HCT116 (cell line): ENCODE data around the gene TMEM239. TPM values are rescaled to one million over a fixed set of nuclear protein-coding genes. Genes with fewer than 3 reads are reported as not detected.
A peak's percentile ranks its signal among the peaks of the same experiment; 100 is the strongest.

Source experiments
- ATAC-seq: fragments of 200-7000 bp; cut with Tn5 transposase; 2 replicates; pipeline ENCODE4 v1.9.1; 2020; ENCODE audit warnings: mild to moderate bottlenecking, moderate library complexity
- BruUV-seq: library from RNA; stranded (reverse); fragments of 400-500 nt; replicated peaks from 2 replicates; lab custom pipeline; 2021; lab: Mats Ljungman, UMichigan
- CTCF ChIA-PET: fragments of 300-600 bp; sonication (Branson Sonifier 250); formaldehyde crosslinking; loops from one replicate; lab custom pipeline; 2021; ENCODE audit warnings: antibody characterized with exemption; lab: Charles Lee
- POLR2A ChIA-PET: fragments of 300-600, 350-600 bp; sonication (Branson Sonifier 250); formaldehyde crosslinking; loops from one replicate; lab custom pipeline; 2021; ENCODE audit warnings: antibody characterized with exemption; lab: Charles Lee
- RAD21 ChIA-PET, 2 experiments: fragments of 300-600 bp; sonication (Branson Sonifier 250); formaldehyde crosslinking; loops; one replicate each; lab custom pipeline; 2023; ENCODE audit warnings: low total read pairs in 2 of 2; ENCODE audit not compliant: uncharacterized antibody in 2 of 2, unreplicated experiment in 2 of 2, low non-redundant PET in 1 of 2; lab: Charles Lee
- DNase-seq: peaks from one replicate; pipeline ENCODE4 v3.0.0-alpha.2; 2010; ENCODE audit warnings: low read depth, low spot score
- H2AFZ ChIP-seq: fragments of 200-600 bp; shearing (Covaris generic), sonication (generic); 2 replicates; pipeline ENCODE4 v1.6.1; 2017; ENCODE audit warnings: low read depth, mixed run types, mixed read lengths, antibody characterized with exemption, low read length; ENCODE audit not compliant: poor library complexity, severe bottlenecking
- H3K27ac ChIP-seq: 2 replicates; pipeline ENCODE4 v1.5.1; 2012; ENCODE audit warnings: low read depth, low read length
- H3K27me3 ChIP-seq: fragments of 200-600 bp; sonication (generic); 2 replicates; pipeline ENCODE4 v1.6.1; 2016; ENCODE audit warnings: mixed run types, low read length, mixed read lengths; ENCODE audit not compliant: insufficient read depth
- H3K36me3 ChIP-seq, 2 experiments: fragments of 200-500 bp in 1 of 2; fragments of 200-600 bp in 1 of 2; sonication (Bioruptor generic) in 1 of 2; sonication (generic) in 1 of 2; 2 replicates each; pipeline versions ENCODE4 v1.5.1 to v1.6.1; 2014 to 2016; ENCODE audit warnings: low read length in 2 of 2, inconsistent platforms in 1 of 2, mixed read lengths in 1 of 2, mixed run types in 1 of 2; ENCODE audit not compliant: insufficient read depth in 2 of 2, control insufficient read depth in 1 of 2
- H3K4me1 ChIP-seq, 2 experiments: fragments of 200-600 bp in 1 of 2; sonication (generic) in 1 of 2; 2 replicates each; pipeline versions ENCODE4 v1.5.1 to v1.6.1; 2012 to 2017; ENCODE audit warnings: low read length in 2 of 2, inconsistent platforms in 1 of 2, mild to moderate bottlenecking in 1 of 2, mixed read lengths in 1 of 2, mixed run types in 1 of 2, moderate library complexity in 1 of 2; ENCODE audit not compliant: insufficient read depth in 2 of 2, control insufficient read depth in 1 of 2
- H3K4me2 ChIP-seq: fragments of 200-600 bp; sonication (generic); 2 replicates; pipeline ENCODE4 v1.6.1; 2017; ENCODE audit warnings: mixed run types, low read length, mixed read lengths
- H3K4me3 ChIP-seq, 2 experiments: fragments of 200-600 bp in 1 of 2; sonication (generic) in 1 of 2; replicated peaks in 1 of 2; 2 replicates each; pipeline ENCODE4 v1.5.1; 2011 to 2016; ENCODE audit warnings: low read length in 2 of 2, control low read depth in 1 of 2, low read depth in 1 of 2, mild to moderate bottlenecking in 1 of 2, mixed read lengths in 1 of 2, mixed run types in 1 of 2
- H3K79me2 ChIP-seq: fragments of 200-600 bp; sonication (generic); 2 replicates; pipeline ENCODE4 v1.6.1; 2017; ENCODE audit warnings: mild to moderate bottlenecking, mixed run types, low read length, moderate library complexity, mixed read lengths; ENCODE audit not compliant: insufficient read depth
- H3K9ac ChIP-seq: fragments of 200-600 bp; sonication (generic); 2 replicates; pipeline ENCODE4 v1.6.1; 2016; ENCODE audit warnings: low read length, mixed read lengths
- H3K9me2 ChIP-seq: fragments of 200-600 bp; sonication (generic), shearing (Covaris generic); 2 replicates; pipeline ENCODE4 v1.6.1; 2017; ENCODE audit warnings: mixed run types, mild to moderate bottlenecking, moderate library complexity; ENCODE audit not compliant: insufficient read depth
- H3K9me3 ChIP-seq, 2 experiments: fragments of 200-500 bp in 1 of 2; fragments of 200-600 bp in 1 of 2; sonication (Bioruptor generic) in 1 of 2; sonication (generic) in 1 of 2; 2 replicates each; pipeline ENCODE4 v1.6.1; 2014 to 2017; ENCODE audit warnings: low read length in 2 of 2, mixed read lengths in 2 of 2, inconsistent platforms in 1 of 2, low read depth in 1 of 2, mild to moderate bottlenecking in 1 of 2, mixed run types in 1 of 2, moderate library complexity in 1 of 2; ENCODE audit not compliant: control insufficient read depth in 1 of 2, insufficient read depth in 1 of 2
- H4K20me1 ChIP-seq: fragments of 200-600 bp; sonication (generic), shearing (Covaris generic); 2 replicates; pipeline ENCODE4 v1.6.1; 2017; ENCODE audit warnings: mixed run types, mild to moderate bottlenecking, moderate library complexity; ENCODE audit not compliant: insufficient read depth
- CEBPB ChIP-seq: IDR thresholded peaks from 2 replicates; pipeline ENCODE4 v1.6.1; 2012; ENCODE audit warnings: low read depth
- CTCF ChIP-seq, 3 experiments: fragments of 200-600 bp in 1 of 3; sonication (generic) in 1 of 3; IDR thresholded peaks in 2 of 3; conservative IDR thresholded peaks in 1 of 3; 2 replicates each; pipeline ENCODE4 v1.5.1; 2012 to 2017; ENCODE audit warnings: low read depth in 2 of 3, low read length in 2 of 3, antibody characterized with exemption in 1 of 3, borderline replicate concordance in 1 of 3, control low read depth in 1 of 3, mild to moderate bottlenecking in 1 of 3, mixed read lengths in 1 of 3, mixed run types in 1 of 3, moderate library complexity in 1 of 3; ENCODE audit not compliant: insufficient read depth in 1 of 3
- ELF1 ChIP-seq: IDR thresholded peaks from 2 replicates; pipeline ENCODE4 v1.6.1; 2012; ENCODE audit warnings: low read depth, borderline replicate concordance
- EZH2phosphoT487 ChIP-seq: fragments of 200-600 bp; IDR thresholded peaks from 2 replicates; pipeline ENCODE4 v1.6.1; 2018; ENCODE audit warnings: antibody characterized with exemption, borderline replicate concordance
- FOSL1 ChIP-seq: IDR thresholded peaks from 2 replicates; pipeline ENCODE4 v1.6.1; 2012; ENCODE audit warnings: low read depth
- MAX ChIP-seq: IDR thresholded peaks from 2 replicates; pipeline ENCODE4 v1.6.1; 2012
- POLR2AphosphoS5 ChIP-seq: IDR thresholded peaks from 2 replicates; pipeline ENCODE4 v1.6.1; 2011; ENCODE audit warnings: mild to moderate bottlenecking, low read depth, low read length, moderate library complexity
- RAD21 ChIP-seq: IDR thresholded peaks from 2 replicates; pipeline ENCODE4 v1.6.1; 2012; ENCODE audit warnings: low read depth, mild to moderate bottlenecking
- SIN3A ChIP-seq: IDR thresholded peaks from 2 replicates; pipeline ENCODE4 v1.6.1; 2012; ENCODE audit warnings: low read depth
- SP1 ChIP-seq: IDR thresholded peaks from 2 replicates; pipeline ENCODE4 v1.6.1; 2012; ENCODE audit warnings: low read depth
- SRF ChIP-seq: IDR thresholded peaks from 2 replicates; pipeline ENCODE4 v1.6.1; 2012; ENCODE audit warnings: low read depth
- TCF7L2 ChIP-seq: IDR thresholded peaks from 2 replicates; pipeline ENCODE4 v1.7.0; 2011; ENCODE audit warnings: borderline replicate concordance, inconsistent platforms; ENCODE audit not compliant: insufficient read depth, insufficient read length; ENCODE audit errors: extremely low read depth
- YY1 ChIP-seq: IDR thresholded peaks from 2 replicates; pipeline ENCODE4 v1.6.1; 2011; ENCODE audit warnings: low read length, low read depth, moderate library complexity, mild to moderate bottlenecking; ENCODE audit not compliant: insufficient replicate concordance; ENCODE audit errors: extremely low read depth
- intact Hi-C: fragments of 100-400 bp; cut with micrococcal nuclease; formaldehyde crosslinking; loops from 2 replicates; pipeline ENCODE4 v1.10.0; 2022
- total RNA-seq: library from RNA; stranded (reverse); gene quantifications from one replicate; pipeline ENCODE4 v1.2.1, GENCODE V29; 2021; ENCODE audit not compliant: unreplicated experiment
- TF ChIP-seq, protein P1 (sequence below): IDR thresholded peaks from 2 replicates; pipeline ENCODE4 v1.6.1; 2011; ENCODE audit warnings: mild to moderate bottlenecking, low read length, moderate library complexity; ENCODE audit not compliant: insufficient replicate concordance; ENCODE audit errors: extremely low read depth

Gene TMEM239
- total RNA-seq, 1 experiment from 2014 or later, result not detected

DNA sequence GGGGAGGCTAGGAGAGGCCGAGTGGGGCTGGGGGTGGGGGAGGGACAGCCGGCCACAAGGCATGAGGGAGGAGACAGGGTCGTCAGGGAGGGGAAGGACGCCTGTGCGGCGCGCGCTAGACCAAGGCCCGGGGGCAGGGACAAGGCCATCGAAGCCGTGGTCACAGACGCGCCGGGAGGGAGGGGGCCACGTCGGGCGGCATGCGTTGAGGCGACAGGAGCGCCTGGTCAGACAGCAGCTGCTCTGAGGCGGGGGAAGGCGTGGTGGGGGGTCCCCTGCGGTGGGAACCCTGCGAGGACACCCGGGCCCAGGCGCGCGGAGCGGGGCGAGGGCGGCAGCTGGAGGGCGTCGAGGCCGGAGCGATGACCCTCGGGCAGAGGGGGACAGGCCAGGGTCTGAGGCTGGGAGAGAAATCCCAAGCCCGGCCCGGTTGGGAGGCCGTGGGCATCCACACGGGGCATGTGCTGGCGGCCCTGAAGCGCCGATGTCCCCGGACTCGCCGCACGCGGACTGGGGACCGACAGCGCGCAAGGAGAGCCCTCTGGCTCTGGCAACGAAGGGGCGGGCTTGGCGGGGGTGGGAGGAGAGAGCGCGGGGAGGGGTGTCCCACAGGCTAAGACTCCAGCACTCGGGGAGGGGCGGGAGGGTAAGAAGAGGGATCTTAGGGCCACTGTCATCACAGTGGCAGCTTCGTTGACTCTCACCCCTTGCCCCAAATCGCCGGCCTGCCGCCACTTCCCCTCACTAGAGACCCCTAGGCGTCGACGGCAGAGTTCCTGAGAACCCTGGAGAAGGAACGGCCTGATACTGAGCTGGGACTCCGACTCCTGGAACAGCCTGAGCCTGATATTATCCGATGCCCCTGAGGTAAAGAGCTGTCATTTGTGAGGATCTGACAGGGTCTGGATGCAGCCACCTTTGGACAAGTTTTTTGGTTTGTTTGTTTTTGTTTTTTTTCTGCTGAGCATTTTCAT lies 5.0 kb downstream of the TMEM239 start:
- Histone ChIP-seq H3K4me1 (peaks cover 3 to 7% of the 10 kb centered on the region in 2 experiments; a peak in 3 of 4 replicates), H2AFZ (no peak overlapping the region), H3K9me2 (no peaks in the 10 kb centered on the region), H3K4me2 (no peak overlapping the region), H3K27ac (no peak overlapping the region), H3K4me3 (no peak overlapping the region), H3K27me3 (peaks cover 3% of the 10 kb centered on the region; the same call in 1 of the 2 replicates), H3K9ac (no peak overlapping the region), H3K36me3 (no peaks in the 10 kb centered on the region), H3K79me2 (no peaks in the 10 kb centered on the region), H4K20me1 (no peaks in the 10 kb centered on the region), H3K9me3 (no peaks in the 10 kb centered on the region)
- ChIA-PET POLR2A (no interaction called here), RAD21 (no interaction called here), CTCF (no interaction called here)
- DNase-seq (no peak), ATAC-seq (no peak)
- no TSS peak for BruUV-seq
- TF ChIP-seq TCF7L2 (no peak), POLR2AphosphoS5 (no peak), SIN3A (no peak), SRF (no peak)
- intact Hi-C loops, result no loop called here

- no peaks in the 10 kb centered on the region for H3K36me3 ChIP-seq
- peak; percentile 42; the same call in 1 of the 2 replicates for ATAC-seq
- intact Hi-C loops, result no loop called here
- RAD21 ChIA-PET, result no interaction called here
- H3K27me3 ChIP-seq, result peaks cover 6% of the 10 kb centered on the region; the same call in 1 of the 2 replicates
- CTCF ChIA-PET, result no interaction called here
- no peaks in the 10 kb centered on the region for H3K79me2 ChIP-seq
- H3K9me3 ChIP-seq, result no peaks in the 10 kb centered on the region
- H3K9ac ChIP-seq, result no peak overlapping the region
- POLR2A ChIA-PET, result no interaction called here
- peak overlapping the region; percentile 68 for H2AFZ ChIP-seq
- no peak overlapping the region for H3K27ac ChIP-seq
- no peak for DNase-seq
- H3K4me1 ChIP-seq, result peaks cover 3 to 4% of the 10 kb centered on the region in 2 experiments; a peak in 3 of 4 replicates
- no peaks in the 10 kb centered on the region for H3K9me2 ChIP-seq
- no peaks in the 10 kb centered on the region for H4K20me1 ChIP-seq
- H3K4me3 ChIP-seq, result peak overlapping the region; percentile 26 to 44
- peak overlapping the region; percentile 68 for H3K4me2 ChIP-seq
- no TSS peak for BruUV-seq
- TF ChIP-seq CTCF (IDR thresholded peaks at IDR 0.05 in 2 of 3, conservative IDR thresholded peaks at IDR 0.05 in 1 of 3; ENCODE audit: borderline replicate concordance in 1 of 3, insufficient read depth in 1 of 3, low read depth in 2 of 3, low read length in 2 of 3) (no peak), FOSL1 (no peak), EZH2phosphoT487 (no peak), ELF1 (no peak), SIN3A (no peak), SP1 (no peak), POLR2AphosphoS5 (no peak), MAX (no peak), YY1 (no peak), RAD21 (no peak), CEBPB (no peak), TCF7L2 (no peak)
- TF ChIP-seq, protein P1, sequence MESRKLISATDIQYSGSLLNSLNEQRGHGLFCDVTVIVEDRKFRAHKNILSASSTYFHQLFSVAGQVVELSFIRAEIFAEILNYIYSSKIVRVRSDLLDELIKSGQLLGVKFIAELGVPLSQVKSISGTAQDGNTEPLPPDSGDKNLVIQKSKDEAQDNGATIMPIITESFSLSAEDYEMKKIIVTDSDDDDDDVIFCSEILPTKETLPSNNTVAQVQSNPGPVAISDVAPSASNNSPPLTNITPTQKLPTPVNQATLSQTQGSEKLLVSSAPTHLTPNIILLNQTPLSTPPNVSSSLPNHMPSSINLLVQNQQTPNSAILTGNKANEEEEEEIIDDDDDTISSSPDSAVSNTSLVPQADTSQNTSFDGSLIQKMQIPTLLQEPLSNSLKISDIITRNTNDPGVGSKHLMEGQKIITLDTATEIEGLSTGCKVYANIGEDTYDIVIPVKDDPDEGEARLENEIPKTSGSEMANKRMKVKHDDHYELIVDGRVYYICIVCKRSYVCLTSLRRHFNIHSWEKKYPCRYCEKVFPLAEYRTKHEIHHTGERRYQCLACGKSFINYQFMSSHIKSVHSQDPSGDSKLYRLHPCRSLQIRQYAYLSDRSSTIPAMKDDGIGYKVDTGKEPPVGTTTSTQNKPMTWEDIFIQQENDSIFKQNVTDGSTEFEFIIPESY, result no peak
These were observed 5.9 kb downstream of the TMEM239 start for GRCh38 chr20:2822073-2822472.
